Erythroblast (primary cell): ENCODE results near the gene G0S2.

Source experiments
- GATA1 ChIP-seq: IDR thresholded peaks from 2 replicates; pipeline ENCODE4 v1.6.1; 2011; ENCODE audit warnings: low read depth, mild to moderate bottlenecking, control low read depth, low read length, moderate library complexity
- POLR2A ChIP-seq: IDR thresholded peaks from 2 replicates; pipeline ENCODE4 v1.6.1; 2011; ENCODE audit warnings: mild to moderate bottlenecking, low read length

- no peak for TF ChIP-seq POLR2A
- no peak for TF ChIP-seq GATA1
Observed at GRCh38 chr1:209657918-209658317, 17.3 kb upstream of the G0S2 start.
